Liver (tissue), 9 donors: ENCODE measurements around the gene CACNA1H. TPM values are rescaled to one million over a fixed set of nuclear protein-coding genes. Genes with fewer than 3 reads are reported as not detected.

Experiments used
- DNase-seq: peaks from one replicate; pipeline ENCODE4 v3.0.0-alpha.2; 2017; ENCODE audit warnings: low spot score
- H3K27ac ChIP-seq, 2 donors: one replicate each; pipeline ENCODE4 v1.7.0; 2013; ENCODE audit warnings: inconsistent platforms in 2 of 2, low read length in 2 of 2, control low read depth in 1 of 2, low read depth in 1 of 2, mild to moderate bottlenecking in 1 of 2
- H3K27me3 ChIP-seq, 4 donors: one replicate each; pipeline versions ENCODE4 v1.6.1 to v1.7.0; 2013; ENCODE audit warnings: low read length in 3 of 4, inconsistent platforms in 1 of 4, mild to moderate bottlenecking in 1 of 4, moderate library complexity in 1 of 4; ENCODE audit not compliant: control insufficient read depth in 4 of 4, insufficient read depth in 4 of 4
- H3K36me3 ChIP-seq, 4 donors: one replicate each; pipeline versions ENCODE4 v1.6.1 to v1.7.0; 2013; ENCODE audit warnings: low read length in 3 of 4, mild to moderate bottlenecking in 3 of 4, low read depth in 1 of 4, moderate library complexity in 1 of 4; ENCODE audit not compliant: control insufficient read depth in 4 of 4, insufficient read depth in 3 of 4
- H3K4me1 ChIP-seq, 4 donors: one replicate each; pipeline versions ENCODE4 v1.6.1 to v1.7.0; 2013; ENCODE audit warnings: low read length in 3 of 4, mild to moderate bottlenecking in 3 of 4, moderate library complexity in 1 of 4; ENCODE audit not compliant: control insufficient read depth in 4 of 4, insufficient read depth in 4 of 4
- H3K4me3 ChIP-seq, 3 donors: one replicate each; pipeline versions ENCODE4 v1.6.1 to v1.7.0; 2013; ENCODE audit warnings: low read length in 3 of 3, control low read depth in 1 of 3, low read depth in 1 of 3, mild to moderate bottlenecking in 1 of 3
- H3K9ac ChIP-seq, 2 donors: one replicate each; pipeline ENCODE4 v1.7.0; 2013; ENCODE audit warnings: low read length in 2 of 2, mild to moderate bottlenecking in 2 of 2, moderate library complexity in 2 of 2, control low read depth in 1 of 2, low read depth in 1 of 2
- H3K9me3 ChIP-seq, 4 donors: one replicate each; pipeline versions ENCODE4 v1.6.1 to v1.7.0; 2013; ENCODE audit warnings: low read length in 3 of 4; ENCODE audit not compliant: control insufficient read depth in 4 of 4
- EGR1 ChIP-seq, 2 donors: IDR thresholded peaks; 2 replicates each; pipeline ENCODE4 v1.6.1; 2016 to 2018; ENCODE audit warnings: antibody characterized with exemption in 2 of 2, low read depth in 2 of 2
- FOXA1 ChIP-seq: IDR thresholded peaks from 2 replicates; pipeline ENCODE4 v1.6.1; 2016; ENCODE audit warnings: antibody characterized with exemption
- FOXA2 ChIP-seq: IDR thresholded peaks from 2 replicates; pipeline ENCODE4 v1.6.1; 2016; ENCODE audit warnings: antibody characterized with exemption
- GABPA ChIP-seq, 2 donors: IDR thresholded peaks in 1 of 2; conservative IDR thresholded peaks in 1 of 2; 2 replicates each; pipeline ENCODE4 v1.6.1; 2016; ENCODE audit warnings: antibody characterized with exemption in 2 of 2, mild to moderate bottlenecking in 1 of 2, moderate library complexity in 1 of 2
- HNF4A ChIP-seq, 2 donors: conservative IDR thresholded peaks; 2 replicates each; pipeline ENCODE4 v1.6.1; 2016; ENCODE audit warnings: antibody characterized with exemption in 2 of 2, mild to moderate bottlenecking in 2 of 2
- HNF4G ChIP-seq: IDR thresholded peaks from 2 replicates; pipeline ENCODE4 v1.6.1; 2016; ENCODE audit warnings: antibody characterized with exemption
- JUND ChIP-seq, 2 donors: IDR thresholded peaks; 2 replicates each; pipeline ENCODE4 v1.6.1; 2016; ENCODE audit warnings: antibody characterized with exemption in 2 of 2
- MAX ChIP-seq: IDR thresholded peaks from 2 replicates; pipeline ENCODE4 v1.6.1; 2016; ENCODE audit warnings: antibody characterized with exemption
- NR2F2 ChIP-seq: IDR thresholded peaks from 2 replicates; pipeline ENCODE4 v1.6.1; 2016; ENCODE audit warnings: antibody characterized with exemption
- RAD21 ChIP-seq, 2 donors: IDR thresholded peaks; 2 replicates each; pipeline ENCODE4 v1.6.1; 2016; ENCODE audit warnings: antibody characterized with exemption in 2 of 2, mild to moderate bottlenecking in 2 of 2
- RXRA ChIP-seq, 2 donors: IDR thresholded peaks; 2 replicates each; pipeline ENCODE4 v1.6.1; 2017 to 2018; ENCODE audit warnings: antibody characterized with exemption in 2 of 2, mild to moderate bottlenecking in 1 of 2
- SP1 ChIP-seq: IDR thresholded peaks from 2 replicates; pipeline ENCODE4 v1.6.1; 2018; ENCODE audit warnings: antibody characterized with exemption, mild to moderate bottlenecking
- TAF1 ChIP-seq: conservative IDR thresholded peaks from 2 replicates; pipeline ENCODE4 v1.6.1; 2016; ENCODE audit warnings: antibody characterized with exemption, mild to moderate bottlenecking
- YY1 ChIP-seq: IDR thresholded peaks from 2 replicates; pipeline ENCODE4 v1.6.1; 2016; ENCODE audit warnings: antibody characterized with exemption, mild to moderate bottlenecking
- WGBS: extraction: QIAGEN DNeasy Blood & Tissue Kit; methylation state at CpG from one replicate; pipeline ENCODE4 v1.1.7; 2013; 5-methylcytosine and 5-hydroxymethylcytosine counted together
- polyA plus RNA-seq, 2 donors: library from polyadenylated mRNA; stranded (reverse) in 1 of 2; unstranded in 1 of 2; fragments of 200-250 nt in 1 of 2; fragments of >200 nt in 1 of 2; fragmentation: Nextera tagmentation in 1 of 2; extraction: Ambion mirVana in 1 of 2; gene quantifications; one replicate each; pipeline versions ENCODE4 v1.2.1 to v1.2.3, GENCODE V29; 2013 to 2015
- total RNA-seq, 2 donors: library from RNA; depleted of rRNA; stranded (reverse); fragments of >200 nt; gene quantifications; one replicate each; pipeline ENCODE4 v1.2.3, GENCODE V29; 2014
- TF ChIP-seq, protein P1 (sequence below): IDR thresholded peaks from 2 replicates; pipeline ENCODE4 v1.6.1; 2016; ENCODE audit warnings: antibody characterized with exemption, mild to moderate bottlenecking
- TF ChIP-seq, protein P2 (sequence below): fragments of 150-350 bp; IDR thresholded peaks from 2 replicates; pipeline ENCODE4 v1.5.1; 2017; ENCODE audit warnings: improper control_type of control experiment, low read depth, low read length; ENCODE audit not compliant: missing input control
- TF ChIP-seq, protein P3 (sequence below): IDR thresholded peaks from 2 replicates; pipeline ENCODE4 v1.6.1; 2016; ENCODE audit warnings: antibody characterized with exemption
- TF ChIP-seq, protein P4 (sequence below): IDR thresholded peaks from 2 replicates; pipeline ENCODE4 v1.6.1; 2016; ENCODE audit warnings: antibody characterized with exemption
- donor health status: healthy.
- donor health status: healthy.
- donor health status: healthy.
- donor health status: healthy.
- donor health status: healthy.

The CACNA1H gene
- total and polyA plus RNA-seq, 4 donors: 0.21 to 8.5 (median 6.1) TPM

DNA sequence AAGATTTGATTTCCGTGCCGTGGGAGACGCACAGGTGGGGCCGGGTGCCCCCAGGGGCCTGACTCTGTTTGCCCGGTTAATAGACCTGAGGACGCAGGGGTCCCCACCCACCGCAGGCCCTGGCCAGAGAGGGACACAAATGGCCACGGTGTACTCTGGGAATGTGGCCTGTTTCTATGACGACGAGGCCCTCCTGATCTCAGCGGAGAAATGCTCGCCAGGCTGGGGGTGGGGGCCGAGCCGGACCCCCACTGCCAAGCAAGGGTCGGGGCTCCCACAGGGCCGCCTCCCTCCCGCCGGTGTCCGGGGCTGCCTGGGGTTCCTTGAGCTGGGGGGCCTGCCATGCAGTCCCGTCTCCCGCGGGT is 32.3 kb upstream of the CACNA1H start:
- WGBS: 80% methylated on average over 22 of the region's 22 CpGs
- Histone ChIP-seq H3K9ac (no peak overlapping the region), H3K4me1 (no peaks in the 10 kb centered on the region), H3K4me3 (no peak overlapping the region), H3K27me3 (peaks cover 0 to 3% (median 0%) of the 10 kb centered on the region in 4 donors), H3K9me3 (no peaks in the 10 kb centered on the region), H3K27ac (no peak overlapping the region), H3K36me3 (no peaks in the 10 kb centered on the region)
- no peak for DNase-seq
- TF ChIP-seq, protein P1, sequence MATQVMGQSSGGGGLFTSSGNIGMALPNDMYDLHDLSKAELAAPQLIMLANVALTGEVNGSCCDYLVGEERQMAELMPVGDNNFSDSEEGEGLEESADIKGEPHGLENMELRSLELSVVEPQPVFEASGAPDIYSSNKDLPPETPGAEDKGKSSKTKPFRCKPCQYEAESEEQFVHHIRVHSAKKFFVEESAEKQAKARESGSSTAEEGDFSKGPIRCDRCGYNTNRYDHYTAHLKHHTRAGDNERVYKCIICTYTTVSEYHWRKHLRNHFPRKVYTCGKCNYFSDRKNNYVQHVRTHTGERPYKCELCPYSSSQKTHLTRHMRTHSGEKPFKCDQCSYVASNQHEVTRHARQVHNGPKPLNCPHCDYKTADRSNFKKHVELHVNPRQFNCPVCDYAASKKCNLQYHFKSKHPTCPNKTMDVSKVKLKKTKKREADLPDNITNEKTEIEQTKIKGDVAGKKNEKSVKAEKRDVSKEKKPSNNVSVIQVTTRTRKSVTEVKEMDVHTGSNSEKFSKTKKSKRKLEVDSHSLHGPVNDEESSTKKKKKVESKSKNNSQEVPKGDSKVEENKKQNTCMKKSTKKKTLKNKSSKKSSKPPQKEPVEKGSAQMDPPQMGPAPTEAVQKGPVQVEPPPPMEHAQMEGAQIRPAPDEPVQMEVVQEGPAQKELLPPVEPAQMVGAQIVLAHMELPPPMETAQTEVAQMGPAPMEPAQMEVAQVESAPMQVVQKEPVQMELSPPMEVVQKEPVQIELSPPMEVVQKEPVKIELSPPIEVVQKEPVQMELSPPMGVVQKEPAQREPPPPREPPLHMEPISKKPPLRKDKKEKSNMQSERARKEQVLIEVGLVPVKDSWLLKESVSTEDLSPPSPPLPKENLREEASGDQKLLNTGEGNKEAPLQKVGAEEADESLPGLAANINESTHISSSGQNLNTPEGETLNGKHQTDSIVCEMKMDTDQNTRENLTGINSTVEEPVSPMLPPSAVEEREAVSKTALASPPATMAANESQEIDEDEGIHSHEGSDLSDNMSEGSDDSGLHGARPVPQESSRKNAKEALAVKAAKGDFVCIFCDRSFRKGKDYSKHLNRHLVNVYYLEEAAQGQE: no peak
- no peak for TF ChIP-seq FOXA1
- TF ChIP-seq EGR1 (IDR thresholded peaks at IDR 0.05; ENCODE audit: low read depth in 2 of 2): no peak
- TF ChIP-seq MAX: no peak
- no peak for TF ChIP-seq RAD21 (IDR thresholded peaks at IDR 0.05)

GRCh38 chr16:1121009-1121408 is 31.9 kb upstream of the CACNA1H start:
- no peaks in the 10 kb centered on the region for H3K36me3 ChIP-seq
- no peak overlapping the region for H3K27ac ChIP-seq
- H3K4me1 ChIP-seq: no peaks in the 10 kb centered on the region
- no peak for DNase-seq
- 83% methylated on average over 23 of the region's 23 CpGs for WGBS
- H3K9ac ChIP-seq: no peak overlapping the region
- no peak overlapping the region for H3K4me3 ChIP-seq
- peaks cover 0 to 3% (median 0%) of the 10 kb centered on the region in 4 donors for H3K27me3 ChIP-seq
- H3K9me3 ChIP-seq: no peaks in the 10 kb centered on the region
- TF ChIP-seq, protein P1: no peak
- TF ChIP-seq HNF4A (conservative IDR thresholded peaks at IDR 0.05) (no peak), YY1 (no peak), FOXA1 (no peak), RXRA (IDR thresholded peaks at IDR 0.05) (no peak), SP1 (no peak), FOXA2 (no peak), HNF4G (no peak), TAF1 (no peak), MAX (no peak), JUND (IDR thresholded peaks at IDR 0.05) (no peak), EGR1 (IDR thresholded peaks at IDR 0.05; ENCODE audit: low read depth in 2 of 2) (no peak), RAD21 (IDR thresholded peaks at IDR 0.05) (no peak), NR2F2 (no peak), GABPA (IDR thresholded peaks at IDR 0.05 in 1 of 2, conservative IDR thresholded peaks at IDR 0.05 in 1 of 2) (no peak)
- TF ChIP-seq, protein P2, sequence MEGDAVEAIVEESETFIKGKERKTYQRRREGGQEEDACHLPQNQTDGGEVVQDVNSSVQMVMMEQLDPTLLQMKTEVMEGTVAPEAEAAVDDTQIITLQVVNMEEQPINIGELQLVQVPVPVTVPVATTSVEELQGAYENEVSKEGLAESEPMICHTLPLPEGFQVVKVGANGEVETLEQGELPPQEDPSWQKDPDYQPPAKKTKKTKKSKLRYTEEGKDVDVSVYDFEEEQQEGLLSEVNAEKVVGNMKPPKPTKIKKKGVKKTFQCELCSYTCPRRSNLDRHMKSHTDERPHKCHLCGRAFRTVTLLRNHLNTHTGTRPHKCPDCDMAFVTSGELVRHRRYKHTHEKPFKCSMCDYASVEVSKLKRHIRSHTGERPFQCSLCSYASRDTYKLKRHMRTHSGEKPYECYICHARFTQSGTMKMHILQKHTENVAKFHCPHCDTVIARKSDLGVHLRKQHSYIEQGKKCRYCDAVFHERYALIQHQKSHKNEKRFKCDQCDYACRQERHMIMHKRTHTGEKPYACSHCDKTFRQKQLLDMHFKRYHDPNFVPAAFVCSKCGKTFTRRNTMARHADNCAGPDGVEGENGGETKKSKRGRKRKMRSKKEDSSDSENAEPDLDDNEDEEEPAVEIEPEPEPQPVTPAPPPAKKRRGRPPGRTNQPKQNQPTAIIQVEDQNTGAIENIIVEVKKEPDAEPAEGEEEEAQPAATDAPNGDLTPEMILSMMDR: no peak
- TF ChIP-seq, protein P3, sequence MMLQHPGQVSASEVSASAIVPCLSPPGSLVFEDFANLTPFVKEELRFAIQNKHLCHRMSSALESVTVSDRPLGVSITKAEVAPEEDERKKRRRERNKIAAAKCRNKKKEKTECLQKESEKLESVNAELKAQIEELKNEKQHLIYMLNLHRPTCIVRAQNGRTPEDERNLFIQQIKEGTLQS: no peak
- TF ChIP-seq, protein P4, sequence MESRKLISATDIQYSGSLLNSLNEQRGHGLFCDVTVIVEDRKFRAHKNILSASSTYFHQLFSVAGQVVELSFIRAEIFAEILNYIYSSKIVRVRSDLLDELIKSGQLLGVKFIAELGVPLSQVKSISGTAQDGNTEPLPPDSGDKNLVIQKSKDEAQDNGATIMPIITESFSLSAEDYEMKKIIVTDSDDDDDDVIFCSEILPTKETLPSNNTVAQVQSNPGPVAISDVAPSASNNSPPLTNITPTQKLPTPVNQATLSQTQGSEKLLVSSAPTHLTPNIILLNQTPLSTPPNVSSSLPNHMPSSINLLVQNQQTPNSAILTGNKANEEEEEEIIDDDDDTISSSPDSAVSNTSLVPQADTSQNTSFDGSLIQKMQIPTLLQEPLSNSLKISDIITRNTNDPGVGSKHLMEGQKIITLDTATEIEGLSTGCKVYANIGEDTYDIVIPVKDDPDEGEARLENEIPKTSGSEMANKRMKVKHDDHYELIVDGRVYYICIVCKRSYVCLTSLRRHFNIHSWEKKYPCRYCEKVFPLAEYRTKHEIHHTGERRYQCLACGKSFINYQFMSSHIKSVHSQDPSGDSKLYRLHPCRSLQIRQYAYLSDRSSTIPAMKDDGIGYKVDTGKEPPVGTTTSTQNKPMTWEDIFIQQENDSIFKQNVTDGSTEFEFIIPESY: no peak
